DND-41 (cell line): ENCODE results near the gene PML.

ENCODE experiments used
- EZH2 ChIP-seq: IDR thresholded peaks from 3 replicates; pipeline ENCODE4 v1.6.1; 2012; ENCODE audit warnings: borderline replicate concordance, low read depth, mild to moderate bottlenecking, moderate library complexity, low read length, inconsistent platforms; ENCODE audit not compliant: severe bottlenecking
- TF ChIP-seq, protein P1 (sequence below): IDR thresholded peaks from 2 replicates; pipeline ENCODE4 v1.5.1; 2012; ENCODE audit warnings: borderline replicate concordance, low read length, moderate library complexity, mild to moderate bottlenecking; ENCODE audit not compliant: poor library complexity, severe bottlenecking; ENCODE audit errors: extremely low read depth

DNA sequence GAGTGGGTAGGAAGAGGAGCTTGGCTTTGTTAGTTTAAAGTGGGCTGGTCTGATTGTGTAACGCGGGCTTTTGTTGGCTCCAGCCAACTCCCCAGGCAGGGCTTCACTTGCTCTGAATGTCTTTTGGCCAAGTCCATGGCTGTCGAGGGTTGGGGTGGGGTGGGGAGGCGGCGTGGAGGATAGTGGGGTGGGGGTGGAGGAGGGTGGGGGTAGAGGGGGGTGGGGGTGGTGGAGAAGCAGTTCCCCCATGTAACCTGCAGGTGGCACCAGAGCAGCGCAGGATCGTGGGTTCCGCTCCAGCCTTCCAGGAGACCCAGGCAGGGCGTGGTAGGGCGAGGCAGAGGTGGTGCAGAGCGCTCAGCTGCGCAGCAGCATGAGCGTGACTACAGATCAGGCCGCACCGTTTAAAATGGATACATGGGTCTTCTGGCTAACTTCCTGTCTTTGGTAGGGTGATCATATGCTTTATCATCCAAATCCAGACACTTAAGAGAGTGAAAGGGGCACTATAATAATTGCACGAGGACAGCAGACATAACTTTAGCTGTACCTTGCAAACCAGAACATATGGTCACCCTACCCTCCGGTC, 59.5 kb downstream of the PML start:
- TF ChIP-seq, protein P1, sequence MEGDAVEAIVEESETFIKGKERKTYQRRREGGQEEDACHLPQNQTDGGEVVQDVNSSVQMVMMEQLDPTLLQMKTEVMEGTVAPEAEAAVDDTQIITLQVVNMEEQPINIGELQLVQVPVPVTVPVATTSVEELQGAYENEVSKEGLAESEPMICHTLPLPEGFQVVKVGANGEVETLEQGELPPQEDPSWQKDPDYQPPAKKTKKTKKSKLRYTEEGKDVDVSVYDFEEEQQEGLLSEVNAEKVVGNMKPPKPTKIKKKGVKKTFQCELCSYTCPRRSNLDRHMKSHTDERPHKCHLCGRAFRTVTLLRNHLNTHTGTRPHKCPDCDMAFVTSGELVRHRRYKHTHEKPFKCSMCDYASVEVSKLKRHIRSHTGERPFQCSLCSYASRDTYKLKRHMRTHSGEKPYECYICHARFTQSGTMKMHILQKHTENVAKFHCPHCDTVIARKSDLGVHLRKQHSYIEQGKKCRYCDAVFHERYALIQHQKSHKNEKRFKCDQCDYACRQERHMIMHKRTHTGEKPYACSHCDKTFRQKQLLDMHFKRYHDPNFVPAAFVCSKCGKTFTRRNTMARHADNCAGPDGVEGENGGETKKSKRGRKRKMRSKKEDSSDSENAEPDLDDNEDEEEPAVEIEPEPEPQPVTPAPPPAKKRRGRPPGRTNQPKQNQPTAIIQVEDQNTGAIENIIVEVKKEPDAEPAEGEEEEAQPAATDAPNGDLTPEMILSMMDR = peak; percentile 65
- no peak for TF ChIP-seq EZH2
